Ovary (tissue), 3 donors: Measurements from ENCODE around the gene PBRM1.

Experiments
- EP300 ChIP-seq: sonication (generic); formaldehyde crosslinking; IDR thresholded peaks from one replicate; pipeline ENCODE4 v1.6.1; 2017; ENCODE audit warnings: antibody characterized with exemption
- POLR2A ChIP-seq: fragments of 450-650 bp; IDR thresholded peaks from one replicate; pipeline ENCODE4 v1.6.1; 2017; ENCODE audit warnings: antibody characterized with exemption, mild to moderate bottlenecking, moderate library complexity
- TF ChIP-seq, protein P1 (sequence below), 3 donors: fragments of 450-650 bp in 2 of 3; fragments of 200-600 bp in 1 of 3; IDR thresholded peaks; one replicate each; pipeline versions ENCODE4 v1.5.1 to v1.8.0; 2016 to 2022; ENCODE audit warnings: antibody characterized with exemption in 3 of 3, mild to moderate bottlenecking in 1 of 3
- donor health status: DM: no; HTN: no; CAD: no.

DNA sequence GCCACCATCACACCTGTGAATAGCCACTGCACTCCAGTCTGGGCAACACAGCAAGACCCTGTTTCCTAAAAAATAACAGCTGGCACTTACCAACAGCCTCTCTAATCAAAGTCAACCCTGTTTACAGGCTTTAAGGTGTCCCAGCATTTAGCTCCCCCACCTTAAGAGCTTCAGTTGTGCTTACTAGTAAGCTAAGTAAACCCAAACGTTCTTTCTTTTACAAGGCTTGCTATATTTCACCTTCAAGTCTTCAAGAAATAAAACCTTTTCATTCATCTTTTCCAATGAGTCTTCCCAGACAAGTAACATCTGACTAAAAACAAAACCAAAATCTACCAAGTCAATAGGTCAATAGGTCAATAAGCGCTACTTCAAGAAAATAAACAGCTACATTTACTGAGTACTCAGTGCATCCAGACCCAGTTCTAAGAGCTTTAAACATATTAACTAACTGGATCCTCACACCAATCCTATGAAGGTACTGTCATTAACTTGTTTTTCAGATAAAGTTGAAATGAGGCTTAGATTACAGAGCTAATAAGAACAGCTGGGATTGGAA, 62.4 kb downstream of the PBRM1 start:
- TF ChIP-seq, protein P1, sequence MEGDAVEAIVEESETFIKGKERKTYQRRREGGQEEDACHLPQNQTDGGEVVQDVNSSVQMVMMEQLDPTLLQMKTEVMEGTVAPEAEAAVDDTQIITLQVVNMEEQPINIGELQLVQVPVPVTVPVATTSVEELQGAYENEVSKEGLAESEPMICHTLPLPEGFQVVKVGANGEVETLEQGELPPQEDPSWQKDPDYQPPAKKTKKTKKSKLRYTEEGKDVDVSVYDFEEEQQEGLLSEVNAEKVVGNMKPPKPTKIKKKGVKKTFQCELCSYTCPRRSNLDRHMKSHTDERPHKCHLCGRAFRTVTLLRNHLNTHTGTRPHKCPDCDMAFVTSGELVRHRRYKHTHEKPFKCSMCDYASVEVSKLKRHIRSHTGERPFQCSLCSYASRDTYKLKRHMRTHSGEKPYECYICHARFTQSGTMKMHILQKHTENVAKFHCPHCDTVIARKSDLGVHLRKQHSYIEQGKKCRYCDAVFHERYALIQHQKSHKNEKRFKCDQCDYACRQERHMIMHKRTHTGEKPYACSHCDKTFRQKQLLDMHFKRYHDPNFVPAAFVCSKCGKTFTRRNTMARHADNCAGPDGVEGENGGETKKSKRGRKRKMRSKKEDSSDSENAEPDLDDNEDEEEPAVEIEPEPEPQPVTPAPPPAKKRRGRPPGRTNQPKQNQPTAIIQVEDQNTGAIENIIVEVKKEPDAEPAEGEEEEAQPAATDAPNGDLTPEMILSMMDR (IDR thresholded peaks at IDR 0.05) = no peak
- no peak for TF ChIP-seq POLR2A
- no peak for TF ChIP-seq EP300
